GM18951 (cell line): ENCODE results near the gene ANKRD42.
"Not testable (repeated sequence)": the region's sequence is repeated elsewhere in the genome, so short reads cannot be mapped to it uniquely, and the experiment has no call there.

Source experiments
- POLR2A ChIP-seq: IDR thresholded peaks from 4 replicates; pipeline ENCODE4 v1.6.1; 2011; ENCODE audit warnings: mild to moderate bottlenecking; ENCODE audit not compliant: insufficient read length, insufficient read depth; ENCODE audit errors: extremely low read depth
- in situ Hi-C: fragments of 300-500 bp; cut with MboI; formaldehyde crosslinking; loops from one replicate; pipeline ENCODE4 v1.12.0; 2022; ENCODE audit warnings: low sequenced_read_pairs, mixed read lengths, inconsistent platforms; ENCODE audit not compliant: unreplicated experiment

Gene ANKRD42

DNA sequence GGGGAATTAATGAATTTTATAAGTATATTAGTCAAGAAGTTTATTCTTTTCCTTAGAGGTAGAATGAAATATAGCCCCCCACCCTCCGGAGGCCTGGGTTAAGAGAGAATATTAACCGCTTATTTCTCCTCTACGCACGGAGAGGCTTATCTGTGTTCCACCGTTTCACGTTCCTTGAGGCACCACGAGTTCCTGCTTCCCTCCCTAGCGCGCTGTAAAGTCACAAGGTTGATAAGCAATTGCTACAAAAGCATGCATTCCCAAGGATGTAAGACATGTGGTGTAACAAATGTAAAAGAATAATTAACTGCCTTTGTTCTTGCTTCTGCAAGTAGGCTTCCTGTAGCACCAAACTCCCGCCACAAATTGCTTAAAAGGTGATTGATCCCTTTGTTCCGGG is 1.5 kb upstream of the ANKRD42 start:
- no peak for TF ChIP-seq POLR2A
- in situ Hi-C loops = no loop called here

DNA sequence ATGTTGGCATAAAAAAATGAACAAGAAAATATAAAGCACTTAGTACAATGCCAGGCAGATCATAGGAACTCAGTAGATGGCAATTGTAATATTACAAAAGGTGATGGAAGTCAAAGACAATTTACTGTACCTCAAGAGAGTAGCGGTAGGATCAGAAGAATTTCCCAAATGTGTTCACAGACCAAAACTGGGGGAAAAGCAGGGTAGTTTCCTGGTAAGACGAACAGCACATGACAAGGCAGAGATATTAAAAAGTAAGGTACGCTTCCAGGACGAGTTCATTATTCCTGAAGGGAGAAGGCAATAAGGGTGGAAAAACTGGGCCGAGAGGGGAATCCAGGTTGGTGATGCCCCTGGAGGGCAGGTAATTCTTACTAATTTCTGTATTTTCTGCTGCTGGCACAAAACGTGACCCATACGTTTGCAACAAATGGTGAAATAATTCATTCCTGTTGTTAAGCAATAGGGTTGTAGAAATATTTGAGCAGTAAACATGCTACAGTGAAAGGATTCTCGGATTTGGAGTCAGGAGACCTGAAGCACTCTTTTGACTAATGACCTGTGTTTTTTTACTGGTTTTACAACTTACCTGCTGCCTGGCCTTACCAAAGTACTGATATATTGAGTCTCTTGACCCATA is 786 bp upstream of the ANKRD42 start:
- in situ Hi-C loops = no loop called here
- TF ChIP-seq POLR2A = no peak

DNA sequence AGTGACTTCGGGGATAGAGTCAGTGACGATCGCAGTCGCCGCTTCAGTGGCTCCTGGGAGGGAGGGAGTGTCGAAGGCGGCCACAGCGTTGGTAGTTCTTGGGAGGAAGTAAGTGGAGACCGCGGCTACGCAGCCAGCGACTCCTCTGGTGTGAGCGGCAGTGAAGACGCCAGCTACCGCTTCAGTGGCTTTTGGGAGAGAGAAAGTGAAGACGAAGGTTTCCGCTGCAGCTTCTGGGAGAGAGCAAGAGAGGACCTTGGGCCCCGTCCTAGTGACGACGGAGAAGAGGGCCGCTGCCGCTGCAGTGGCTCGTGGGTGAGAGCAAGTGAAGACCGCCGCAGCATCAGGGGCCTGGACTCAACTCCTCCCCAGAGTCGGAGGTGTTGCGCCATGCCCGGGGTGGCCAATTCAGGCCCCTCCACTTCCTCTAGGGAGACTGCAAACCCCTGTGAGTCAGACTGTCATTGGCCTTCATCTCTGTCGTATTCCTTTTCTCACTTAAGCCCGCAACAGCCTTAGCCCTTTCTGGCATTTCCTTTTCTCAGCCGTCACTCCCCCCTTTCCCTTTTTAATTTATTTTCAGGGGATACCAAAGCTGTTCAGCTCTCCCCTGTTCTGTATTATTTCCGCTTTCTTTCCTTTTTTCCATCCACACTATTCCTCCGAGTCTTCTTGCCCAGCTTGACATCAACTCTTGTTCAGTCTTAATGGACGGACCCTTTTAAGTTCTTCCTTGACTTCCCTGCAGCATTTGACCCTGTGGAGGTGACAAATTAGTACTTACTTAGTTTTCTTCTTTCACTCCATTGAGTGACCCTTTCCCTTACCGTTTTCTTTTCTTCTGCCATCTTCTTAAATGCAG is 1.0 kb downstream of the ANKRD42 start:
- TF ChIP-seq POLR2A = peak; percentile 32

DNA sequence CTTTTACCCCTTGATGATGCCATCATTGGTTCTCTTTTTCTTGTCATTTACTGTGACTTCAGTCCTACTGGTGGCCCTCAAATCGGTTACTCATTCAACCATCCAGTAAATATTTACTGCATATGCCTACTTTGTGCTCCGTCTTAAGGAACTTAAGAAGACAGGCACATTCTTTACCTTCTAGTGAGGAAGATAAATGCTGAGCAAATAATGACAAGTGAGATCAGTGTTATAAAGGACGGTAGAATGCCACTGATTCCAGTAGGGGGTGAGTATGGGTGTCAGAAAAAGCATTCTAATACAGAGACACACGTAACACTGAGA is 1.6 kb downstream of the ANKRD42 start:
- in situ Hi-C loops = no loop called here
- no peak for TF ChIP-seq POLR2A

More for the DNA sequence above, 1.0 kb downstream of the ANKRD42 start:
- in situ Hi-C loops = no loop called here

DNA sequence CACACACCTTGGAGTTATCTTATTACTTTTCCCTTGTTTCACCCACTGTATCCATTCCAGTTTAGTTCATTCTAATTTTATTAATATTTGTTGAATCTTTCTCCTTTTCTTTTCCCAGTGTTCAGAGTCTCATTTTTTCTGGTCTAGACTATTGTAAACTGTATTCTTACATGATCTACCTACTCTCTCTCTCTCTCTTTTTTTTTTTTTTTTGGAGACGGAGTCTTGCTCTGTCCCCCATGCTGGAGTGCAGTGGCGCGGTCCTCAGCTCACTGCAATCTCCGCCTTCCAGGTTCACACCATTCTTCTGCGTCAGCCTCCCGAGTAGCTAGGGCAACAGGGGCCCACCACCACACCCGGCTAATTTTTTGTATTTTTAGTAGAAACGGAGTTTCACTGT is 2.1 kb downstream of the ANKRD42 start:
- in situ Hi-C loops = no loop called here

DNA sequence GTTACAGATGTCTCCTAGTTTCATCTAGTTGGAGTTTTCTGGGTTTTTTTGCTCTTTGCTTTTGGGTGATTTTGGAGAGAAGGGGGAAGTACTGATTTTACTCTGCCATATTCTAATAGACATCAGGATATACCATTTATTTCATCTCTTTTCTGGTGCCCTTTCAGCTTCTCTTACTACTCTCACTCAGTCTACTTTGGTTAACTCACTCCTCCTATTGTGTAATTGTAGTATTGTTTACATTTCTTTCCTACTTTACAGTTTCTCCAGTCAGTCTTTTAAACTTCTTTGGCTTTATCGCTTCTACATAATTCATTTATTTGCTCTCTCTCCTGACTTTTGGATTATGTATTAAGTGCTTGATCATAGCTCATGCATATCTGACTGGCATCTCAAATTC is 6.5 kb downstream of the ANKRD42 start:
- TF ChIP-seq POLR2A = no peak
- in situ Hi-C loops = no loop called here

More for the DNA sequence above, 2.1 kb downstream of the ANKRD42 start:
- TF ChIP-seq POLR2A = no peak

DNA sequence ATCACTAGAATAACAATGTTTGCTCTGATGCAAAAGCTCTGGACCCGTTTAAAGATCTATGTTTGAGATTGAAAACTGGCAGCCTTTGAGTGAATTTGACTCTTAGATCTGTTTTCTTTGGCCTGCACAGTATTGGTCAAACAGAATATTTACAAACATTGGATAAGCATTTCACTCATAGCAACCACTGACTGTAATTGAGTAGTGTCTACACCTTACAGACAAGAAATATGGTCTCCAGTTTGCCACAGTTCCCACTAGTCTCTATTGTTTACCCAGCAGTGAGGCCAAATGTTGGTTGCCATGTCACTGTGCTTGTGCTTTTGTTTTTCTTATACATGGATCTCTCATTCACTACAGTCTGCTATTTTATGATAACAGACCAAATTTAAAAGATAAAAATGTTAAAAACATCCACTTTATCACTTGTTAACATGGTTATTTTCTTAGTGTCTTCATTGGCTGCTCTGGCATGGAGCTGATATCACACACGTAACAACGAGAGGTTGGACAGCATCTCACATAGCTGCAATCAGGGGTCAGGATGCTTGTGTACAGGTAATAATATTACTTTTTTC is 12.2 kb downstream of the ANKRD42 start:
- TF ChIP-seq POLR2A = no peak
- in situ Hi-C loops = no loop called here

DNA sequence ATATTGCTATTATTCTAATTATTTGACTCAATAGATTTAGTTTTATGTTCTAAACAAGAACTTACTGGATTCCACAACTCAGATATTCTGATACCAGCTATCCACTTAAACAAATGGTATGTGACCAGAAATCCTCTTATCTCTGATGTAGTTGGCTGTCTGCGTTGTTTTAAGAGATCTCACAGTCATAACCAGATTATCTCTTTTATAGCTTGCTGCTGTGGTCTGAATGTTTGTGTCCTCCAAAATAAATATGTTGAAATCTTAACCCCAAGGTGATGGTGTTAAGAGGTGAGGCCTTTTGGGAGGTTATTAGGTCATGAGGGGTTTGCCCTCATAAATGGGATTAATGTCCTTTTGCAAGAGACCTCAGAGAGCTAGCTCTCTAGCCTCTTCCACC is 12.7 kb downstream of the ANKRD42 start:
- no peak for TF ChIP-seq POLR2A
- in situ Hi-C loops = no loop called here

DNA sequence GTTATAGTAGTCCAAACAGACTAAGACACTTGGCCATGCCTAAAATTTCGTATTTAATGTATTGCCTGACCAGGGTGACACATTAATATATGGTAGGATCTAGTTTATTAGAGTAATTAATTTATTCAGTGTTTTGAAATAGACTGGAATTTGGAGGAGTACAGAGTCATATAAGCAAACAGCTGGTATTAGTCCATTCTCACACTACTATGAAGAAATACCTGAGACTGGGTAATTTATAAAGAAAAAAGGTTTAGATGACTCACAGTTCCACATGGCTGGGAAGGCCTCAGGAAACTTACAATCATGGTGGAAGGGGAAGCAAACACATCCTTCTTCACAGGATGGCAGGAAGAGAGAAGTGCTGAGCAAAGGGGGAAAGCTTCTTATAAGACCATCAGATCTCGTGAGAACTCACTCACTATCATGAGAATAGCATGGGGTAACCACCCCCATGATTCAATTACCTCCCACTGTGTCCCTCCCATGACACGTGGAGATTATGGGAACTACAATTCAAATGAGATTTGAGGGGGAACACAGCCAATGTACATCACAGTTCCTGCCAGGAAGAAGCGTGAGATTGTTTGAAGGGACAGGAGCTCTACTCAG is 13.4 kb downstream of the ANKRD42 start:
- in situ Hi-C loops = not testable (repeated sequence)

DNA sequence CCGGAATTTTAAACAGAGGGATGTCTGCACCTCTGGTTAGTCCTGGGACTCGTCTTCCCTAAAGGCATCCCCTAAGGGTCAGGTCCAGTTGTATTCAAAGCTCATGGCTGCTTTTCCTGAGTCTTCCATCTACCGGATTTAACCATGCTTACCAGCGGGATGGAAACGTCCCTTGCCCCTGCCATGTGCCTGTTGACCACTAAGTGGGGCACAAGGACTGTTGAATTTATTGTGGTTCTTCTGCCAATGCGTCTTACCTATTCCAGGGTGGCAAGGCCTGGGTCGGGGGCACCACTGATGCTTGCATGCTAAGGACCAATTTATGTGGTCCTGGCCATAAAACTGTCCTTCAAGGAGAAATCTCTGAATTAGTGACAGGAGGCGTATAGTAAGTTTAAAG is 25.6 kb downstream of the ANKRD42 start:
- no peak for TF ChIP-seq POLR2A
- in situ Hi-C loops = no loop called here

DNA sequence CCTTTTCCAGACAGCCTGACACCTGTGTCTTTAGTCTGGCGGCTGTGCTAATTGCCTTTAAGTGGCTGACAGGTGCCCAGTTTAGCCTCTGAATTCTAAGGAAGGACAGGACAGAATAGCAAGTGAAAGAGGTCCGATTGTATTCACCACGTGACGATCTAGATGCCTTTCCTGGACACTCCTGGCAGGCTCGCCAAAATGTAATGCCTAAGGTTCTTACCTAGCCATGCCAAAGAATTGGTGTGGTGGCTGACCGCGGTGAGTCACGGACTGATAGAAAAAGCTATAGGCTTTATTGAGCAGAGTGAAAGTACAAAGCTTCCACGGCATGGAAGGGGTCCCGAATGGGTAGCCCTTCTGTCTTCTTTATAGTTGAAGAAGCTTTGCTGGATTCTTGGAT is 26.7 kb downstream of the ANKRD42 start:
- TF ChIP-seq POLR2A = no peak
- in situ Hi-C loops = no loop called here

DNA sequence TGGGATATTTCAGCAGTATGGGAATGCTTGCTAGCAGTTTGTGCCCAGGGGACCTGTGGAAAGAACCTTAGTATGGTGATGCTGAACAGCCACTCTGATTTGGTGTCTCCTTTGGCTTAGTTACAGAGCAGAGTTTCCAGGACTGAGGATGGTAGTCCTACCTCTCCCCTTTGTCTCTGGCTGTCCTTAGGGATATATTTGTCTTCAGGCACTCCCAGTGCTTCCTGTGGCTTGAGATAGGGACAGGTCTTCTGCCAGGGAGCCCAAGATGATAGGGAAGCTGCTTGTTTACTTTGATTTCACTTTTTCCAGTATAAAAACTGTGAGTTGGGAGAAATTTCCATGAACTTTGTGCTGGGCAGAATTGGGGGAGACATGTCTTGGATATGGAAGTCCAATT is 28.2 kb downstream of the ANKRD42 start:
- TF ChIP-seq POLR2A = no peak
- in situ Hi-C loops = no loop called here

DNA sequence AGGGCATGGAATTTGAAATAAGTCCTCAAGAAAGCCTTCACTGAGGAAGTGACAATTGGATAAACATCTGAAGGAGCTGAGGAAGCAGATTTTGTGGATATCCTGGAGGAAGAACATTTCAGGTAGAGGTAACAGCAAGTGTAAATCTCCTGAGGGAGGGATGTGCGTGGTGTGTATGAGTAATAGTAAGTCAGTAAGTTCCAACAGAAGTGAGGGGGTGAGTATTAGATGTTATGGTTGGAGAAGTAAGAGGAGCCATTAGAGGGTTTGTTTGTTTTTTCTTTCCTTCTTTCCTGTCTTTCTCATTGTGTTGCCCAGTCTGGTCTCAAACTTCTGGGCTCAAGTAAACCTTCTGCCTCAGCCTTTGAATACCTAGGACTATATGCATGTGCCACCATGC is 29.0 kb downstream of the ANKRD42 start:
- no peak for TF ChIP-seq POLR2A
- in situ Hi-C loops = no loop called here

DNA sequence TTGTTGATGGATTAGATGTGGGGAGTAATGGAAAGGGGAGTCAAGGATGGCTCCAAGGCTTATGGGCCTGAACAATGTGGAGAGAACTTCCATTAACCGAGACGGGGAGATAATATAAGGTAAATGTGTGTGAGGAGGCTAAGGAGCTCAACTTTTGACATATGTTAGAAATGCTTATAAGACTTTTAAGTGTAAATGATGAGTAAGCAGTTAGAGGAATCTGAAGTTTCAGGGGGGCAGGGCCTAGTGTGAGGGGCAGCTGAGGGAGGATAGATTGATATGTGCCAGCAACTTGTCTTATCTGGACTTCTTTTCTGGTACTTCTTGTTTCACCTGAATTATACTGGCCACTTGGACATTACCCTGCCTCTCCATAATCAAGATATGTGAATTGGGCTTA is 29.9 kb downstream of the ANKRD42 start:
- in situ Hi-C loops = no loop called here

DNA sequence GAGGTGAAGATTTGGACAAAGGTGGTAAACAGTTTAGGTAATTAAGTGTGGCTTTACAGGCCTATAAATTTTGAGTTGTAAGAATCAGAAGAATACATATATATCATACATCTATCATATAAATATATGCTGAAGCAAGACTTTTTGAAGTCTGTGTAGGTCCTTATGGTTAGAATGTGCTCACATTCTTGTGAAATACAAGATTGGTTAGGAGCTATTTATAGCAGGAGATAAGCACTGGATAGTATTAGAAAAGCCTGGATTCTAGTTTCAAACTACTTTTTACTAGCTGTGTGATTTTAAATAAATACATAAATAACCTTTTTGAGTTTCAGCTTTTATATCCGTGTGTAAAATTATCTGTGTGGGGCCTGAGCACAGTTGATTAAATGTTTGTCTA is 42.3 kb downstream of the ANKRD42 start:
- no peak for TF ChIP-seq POLR2A
- in situ Hi-C loops = no loop called here

More for the DNA sequence above, 29.9 kb downstream of the ANKRD42 start:
- TF ChIP-seq POLR2A = no peak
